ACC112 (cell line): Measurements from ENCODE around the gene CPNE4.

Source experiments
- H2AFZ ChIP-seq: fragments of 200-600 bp; sonication (generic); one replicate; pipeline ENCODE4 v1.6.0; 2017; ENCODE audit warnings: antibody characterized with exemption, low read length; ENCODE audit not compliant: unreplicated experiment
- H3K27ac ChIP-seq: fragments of 200-600 bp; sonication (generic); 2 replicates; pipeline ENCODE4 v1.5.1; 2014; ENCODE audit warnings: low read depth, mild to moderate bottlenecking, antibody characterized with exemption, low read length, moderate library complexity
- H3K27me3 ChIP-seq: fragments of 200-600 bp; sonication (generic); 2 replicates; pipeline ENCODE4 v1.6.1; 2014; ENCODE audit warnings: mild to moderate bottlenecking, antibody characterized with exemption, low read length, moderate library complexity, mixed read lengths; ENCODE audit not compliant: insufficient read depth
- H3K36me3 ChIP-seq: fragments of 200-600 bp; sonication (generic); 2 replicates; pipeline ENCODE4 v1.6.1; 2016; ENCODE audit warnings: mild to moderate bottlenecking, antibody characterized with exemption, low read length, moderate library complexity, mixed read lengths; ENCODE audit not compliant: insufficient read depth
- H3K4me1 ChIP-seq: fragments of 200-600 bp; sonication (generic); one replicate; pipeline ENCODE4 v1.6.1; 2016; ENCODE audit warnings: low read length, mixed read lengths; ENCODE audit not compliant: insufficient read depth, unreplicated experiment, control insufficient read depth
- H3K4me3 ChIP-seq: fragments of 200-600 bp; sonication (generic); 2 replicates; pipeline ENCODE4 v1.5.1; 2014; ENCODE audit warnings: mild to moderate bottlenecking, low read depth, low read length
- H3K79me2 ChIP-seq: fragments of 200-600 bp; sonication (generic); one replicate; pipeline ENCODE4 v1.6.0; 2016; ENCODE audit warnings: low read length; ENCODE audit not compliant: control insufficient read depth, unreplicated experiment, insufficient read depth

Gene CPNE4

DNA sequence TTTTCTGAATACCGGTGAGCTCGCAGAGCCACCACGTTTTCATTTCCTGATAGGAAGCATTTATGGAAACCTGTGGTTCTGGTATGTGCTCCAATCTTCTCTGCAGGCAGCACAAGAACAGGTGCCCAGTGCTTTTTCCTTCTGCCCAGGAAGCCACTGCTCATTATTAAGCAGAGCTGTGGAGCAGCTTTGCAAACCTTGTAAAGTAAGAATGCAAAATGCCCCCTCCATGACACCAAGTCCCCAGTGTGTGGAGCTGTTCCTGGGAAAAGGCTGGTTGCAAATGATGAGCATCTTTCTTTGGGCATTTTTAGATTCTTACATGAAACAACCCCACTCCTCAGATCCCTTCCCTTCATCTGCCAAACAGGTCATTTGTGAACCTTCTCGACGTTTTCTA lies 466.4 kb downstream of the CPNE4 start:
- H3K36me3 ChIP-seq: no peaks in the 10 kb centered on the region
- no peaks in the 10 kb centered on the region for H3K79me2 ChIP-seq
- H3K4me1 ChIP-seq: no peaks in the 10 kb centered on the region
- H3K27me3 ChIP-seq: peaks cover 24% of the 10 kb centered on the region; the same call in 1 of the 2 replicates
- no peak overlapping the region for H2AFZ ChIP-seq
- H3K27ac ChIP-seq: no peak overlapping the region
- H3K4me3 ChIP-seq: no peak overlapping the region

DNA sequence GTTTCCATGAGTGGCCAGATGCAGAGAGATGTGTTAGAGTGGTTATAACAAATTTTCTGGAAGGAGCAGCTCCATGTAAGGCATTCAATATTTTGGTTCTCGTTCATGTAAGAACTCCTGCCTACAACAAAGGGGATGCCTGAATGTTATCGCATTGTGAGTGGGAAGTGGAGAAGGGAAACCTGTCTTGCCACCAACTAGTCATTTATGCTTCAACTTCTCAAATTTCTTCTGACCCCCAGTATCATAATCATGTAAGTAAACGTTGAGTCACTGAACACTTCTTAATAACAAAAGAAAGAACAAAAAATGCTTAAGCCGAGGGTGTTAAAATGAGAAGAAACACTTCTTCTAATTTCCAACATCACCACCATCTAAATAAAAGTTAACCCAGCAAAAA lies 470.0 kb downstream of the CPNE4 start:
- no peak overlapping the region for H3K27ac ChIP-seq
- H3K79me2 ChIP-seq: no peaks in the 10 kb centered on the region
- H3K4me3 ChIP-seq: no peak overlapping the region
- H3K27me3 ChIP-seq: peaks cover 45% of the 10 kb centered on the region
- no peaks in the 10 kb centered on the region for H3K4me1 ChIP-seq
- no peak overlapping the region for H2AFZ ChIP-seq
- no peaks in the 10 kb centered on the region for H3K36me3 ChIP-seq

DNA sequence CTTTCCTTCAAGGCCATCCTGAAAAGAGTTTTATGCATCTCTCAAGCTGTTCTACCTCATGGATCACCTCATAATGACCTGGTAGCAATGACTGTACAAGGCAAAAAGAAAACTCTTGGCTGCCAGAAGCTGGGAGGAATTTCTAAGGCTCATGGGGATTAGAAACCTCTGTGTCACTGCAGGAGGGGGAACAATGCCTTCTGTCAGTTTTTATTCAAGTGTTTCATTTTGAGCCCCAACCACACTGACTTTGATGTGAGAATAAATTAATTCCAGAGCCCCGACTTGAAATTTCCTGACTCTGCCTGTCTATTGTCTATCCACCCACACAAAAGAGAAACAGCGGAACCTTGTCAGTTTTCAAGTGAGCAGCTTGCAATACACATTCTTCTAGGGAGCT lies 473.3 kb downstream of the CPNE4 start:
- Histone ChIP-seq H3K4me3 (no peak overlapping the region), H3K36me3 (no peaks in the 10 kb centered on the region), H3K27ac (no peak overlapping the region), H2AFZ (no peak overlapping the region), H3K4me1 (no peaks in the 10 kb centered on the region), H3K27me3 (peaks cover 44% of the 10 kb centered on the region), H3K79me2 (no peaks in the 10 kb centered on the region)

DNA sequence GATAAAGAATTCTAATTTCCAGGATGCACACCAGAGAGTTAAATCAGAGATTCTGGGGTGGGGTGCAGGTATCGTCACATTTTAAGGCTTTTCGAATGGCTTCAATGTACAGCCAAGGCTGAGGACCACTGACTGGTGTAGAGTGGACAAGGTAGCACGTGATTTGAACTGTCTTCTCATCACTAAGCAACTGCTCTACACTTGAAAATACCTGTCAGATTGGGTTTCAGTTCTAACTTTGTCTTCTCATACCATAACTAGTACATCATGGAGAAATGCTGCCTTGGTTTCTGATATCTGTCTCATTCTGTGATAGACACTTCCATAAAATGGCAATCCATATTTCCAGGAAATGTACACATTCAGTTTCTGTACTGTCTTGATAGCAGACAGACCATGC lies 474.0 kb downstream of the CPNE4 start:
- peaks cover 44% of the 10 kb centered on the region for H3K27me3 ChIP-seq
- no peak overlapping the region for H2AFZ ChIP-seq
- no peaks in the 10 kb centered on the region for H3K4me1 ChIP-seq
- H3K79me2 ChIP-seq: no peaks in the 10 kb centered on the region
- no peak overlapping the region for H3K27ac ChIP-seq
- no peak overlapping the region for H3K4me3 ChIP-seq
- H3K36me3 ChIP-seq: no peaks in the 10 kb centered on the region

DNA sequence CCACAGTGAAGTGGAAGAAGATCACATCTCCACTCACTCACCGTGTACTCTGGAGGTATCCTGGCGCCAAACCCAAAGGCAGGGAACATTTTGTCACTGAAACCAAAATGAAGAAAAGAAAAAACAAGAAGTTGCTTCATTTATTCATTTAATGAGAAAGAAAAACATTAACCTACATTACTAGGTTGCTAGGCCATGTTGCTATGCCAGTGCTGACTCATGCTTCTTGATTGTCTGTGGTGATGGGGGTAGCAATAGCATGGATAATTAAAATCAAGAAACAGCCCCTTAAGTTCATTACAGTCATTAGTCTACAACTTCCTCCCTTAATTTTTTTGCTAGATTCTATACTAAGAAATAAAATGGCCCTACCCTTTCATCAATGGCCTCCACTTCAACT lies 479.4 kb downstream of the CPNE4 start:
- Histone ChIP-seq H3K4me3 (no peak overlapping the region), H3K27ac (no peak overlapping the region), H3K36me3 (no peaks in the 10 kb centered on the region), H2AFZ (no peak overlapping the region), H3K79me2 (no peaks in the 10 kb centered on the region), H3K27me3 (peaks cover 19% of the 10 kb centered on the region), H3K4me1 (no peaks in the 10 kb centered on the region)

DNA sequence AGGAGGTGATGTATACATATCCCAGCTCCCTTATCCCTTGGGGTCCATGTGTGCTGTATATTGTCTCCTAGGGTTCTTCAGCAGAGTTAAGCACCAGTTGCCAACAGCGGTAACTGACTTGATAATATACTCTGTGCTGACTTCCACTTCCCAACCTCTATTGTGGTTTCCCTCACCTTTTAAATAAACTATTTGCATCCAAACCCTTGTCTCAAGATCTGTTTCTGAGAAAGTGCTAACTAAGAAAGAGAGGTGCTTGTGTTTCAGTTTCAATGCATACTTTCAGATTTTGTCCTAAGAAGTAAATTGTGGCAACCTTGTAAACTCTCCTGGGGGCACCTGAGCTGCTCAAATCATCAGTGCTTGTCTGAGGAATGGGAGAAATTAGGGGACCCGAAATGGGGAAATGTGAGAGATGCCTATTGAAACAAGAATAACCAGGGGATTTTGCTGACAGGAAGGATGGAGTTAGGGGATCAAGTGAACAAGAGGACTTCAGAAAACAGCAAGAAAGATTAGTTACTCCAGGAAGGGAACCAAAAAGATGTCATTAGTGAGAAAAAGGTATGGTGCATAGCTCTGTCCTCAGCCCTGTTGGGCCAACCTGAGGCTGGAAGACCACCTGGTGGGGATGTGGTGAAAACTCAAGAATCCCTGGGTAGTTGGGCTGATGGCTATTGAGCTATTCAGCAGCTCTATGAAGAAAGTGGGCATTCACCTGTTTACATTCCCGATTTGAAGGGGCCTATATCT lies 481.1 kb downstream of the CPNE4 start:
- Histone ChIP-seq H3K4me1 (no peaks in the 10 kb centered on the region), H3K4me3 (no peak overlapping the region)

DNA sequence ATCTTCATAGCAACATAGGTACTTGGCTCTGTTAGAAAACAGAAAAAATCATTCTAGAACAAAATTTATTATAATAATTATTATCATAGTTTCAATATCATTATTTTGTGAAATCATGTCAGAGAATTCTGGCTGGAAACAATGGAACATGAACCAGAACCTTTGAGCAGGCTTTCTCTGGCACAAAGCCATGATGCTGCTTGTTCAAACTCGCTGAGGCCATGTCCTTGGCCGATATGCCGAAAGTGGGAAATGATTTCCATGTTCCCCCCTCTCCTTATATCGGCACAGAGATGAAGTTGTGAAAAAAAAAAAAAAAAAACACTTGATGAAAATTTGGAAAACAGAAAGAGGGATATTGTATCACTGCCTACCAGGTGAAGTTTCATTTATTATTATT lies 483.1 kb downstream of the CPNE4 start:
- Histone ChIP-seq H3K79me2 (no peaks in the 10 kb centered on the region), H3K4me1 (no peaks in the 10 kb centered on the region), H3K4me3 (no peak overlapping the region)

More for the DNA sequence above, 481.1 kb downstream of the CPNE4 start:
- Histone ChIP-seq H3K36me3 (no peaks in the 10 kb centered on the region), H3K27me3 (peaks cover 15% of the 10 kb centered on the region), H2AFZ (no peak overlapping the region), H3K79me2 (no peaks in the 10 kb centered on the region), H3K27ac (no peak overlapping the region)

DNA sequence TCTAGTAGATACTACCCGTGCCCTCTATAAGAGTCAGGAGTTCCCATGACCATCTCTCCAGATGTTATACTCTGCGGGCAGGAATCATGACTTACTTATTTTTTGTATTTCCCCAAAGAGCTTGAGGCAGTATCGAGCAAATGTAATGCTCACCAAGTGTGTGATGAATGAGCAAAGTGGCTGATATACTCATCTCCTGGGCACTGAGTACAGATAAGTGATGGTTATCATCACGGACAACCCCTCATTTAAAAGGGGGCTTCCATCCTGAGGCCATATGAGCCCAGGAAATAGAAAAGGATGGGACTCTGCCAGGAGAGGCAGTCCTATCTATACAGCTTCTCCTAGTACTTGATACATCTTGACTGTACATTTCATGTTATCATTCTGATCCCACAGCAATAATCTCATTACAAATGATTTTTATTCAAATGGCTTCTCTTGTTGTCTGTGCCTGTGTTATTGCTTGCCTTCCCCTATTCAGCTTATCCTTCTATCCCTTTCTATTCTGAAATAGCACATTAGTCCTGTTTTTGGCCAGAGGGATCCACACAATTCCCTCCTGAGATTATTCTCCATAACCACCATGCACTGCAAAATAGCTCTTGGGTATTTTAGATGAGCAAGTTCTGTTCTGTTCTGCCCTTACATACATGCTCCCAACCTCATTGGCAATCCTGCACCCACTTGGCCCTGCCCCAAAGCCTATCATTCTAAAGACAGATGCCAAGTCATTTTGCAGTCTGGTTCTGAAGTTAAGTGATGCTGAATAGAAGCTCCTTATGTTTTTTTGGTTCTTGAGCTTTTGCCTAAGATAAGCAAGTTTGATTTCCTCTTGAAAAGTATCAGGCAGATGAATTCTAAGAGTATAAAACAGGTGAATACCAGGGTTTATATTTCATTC lies 484.0 kb downstream of the CPNE4 start:
- Histone ChIP-seq H3K79me2 (no peaks in the 10 kb centered on the region), H3K4me1 (no peaks in the 10 kb centered on the region), H3K36me3 (no peaks in the 10 kb centered on the region), H3K27ac (no peak overlapping the region), H2AFZ (no peak overlapping the region), H3K4me3 (no peak overlapping the region), H3K27me3 (peaks cover 17% of the 10 kb centered on the region; the same call in 1 of the 2 replicates)

More for the DNA sequence above, 483.1 kb downstream of the CPNE4 start:
- H3K36me3 ChIP-seq: no peaks in the 10 kb centered on the region
- no peak overlapping the region for H3K27ac ChIP-seq
- H3K27me3 ChIP-seq: peaks cover 17% of the 10 kb centered on the region; the same call in 1 of the 2 replicates
- H2AFZ ChIP-seq: no peak overlapping the region

DNA sequence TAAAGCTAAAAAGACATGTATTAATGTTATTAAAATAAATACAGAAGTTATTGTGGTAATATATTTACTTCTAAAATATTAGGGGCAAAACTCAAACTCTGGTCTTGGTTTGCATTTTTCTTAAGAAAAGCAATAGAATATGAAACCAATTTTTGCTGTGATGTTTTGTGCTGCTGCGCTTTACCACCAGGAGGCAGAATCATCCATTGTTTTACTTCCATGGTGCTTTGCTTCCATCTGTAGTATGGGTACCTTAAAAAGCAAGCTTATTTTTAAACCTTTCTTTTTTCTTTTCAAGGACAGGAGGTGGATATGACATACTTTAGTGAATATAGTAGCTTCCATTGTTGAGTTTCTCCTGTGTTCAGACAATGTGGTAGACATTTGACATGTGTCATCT lies 485.5 kb downstream of the CPNE4 start:
- peaks cover 3% of the 10 kb centered on the region for H3K4me1 ChIP-seq
- H3K79me2 ChIP-seq: no peaks in the 10 kb centered on the region
- H3K27ac ChIP-seq: no peak overlapping the region
- H3K36me3 ChIP-seq: no peaks in the 10 kb centered on the region
- H3K27me3 ChIP-seq: peaks cover 17% of the 10 kb centered on the region; the same call in 1 of the 2 replicates
- H3K4me3 ChIP-seq: no peak overlapping the region
- H2AFZ ChIP-seq: no peak overlapping the region

DNA sequence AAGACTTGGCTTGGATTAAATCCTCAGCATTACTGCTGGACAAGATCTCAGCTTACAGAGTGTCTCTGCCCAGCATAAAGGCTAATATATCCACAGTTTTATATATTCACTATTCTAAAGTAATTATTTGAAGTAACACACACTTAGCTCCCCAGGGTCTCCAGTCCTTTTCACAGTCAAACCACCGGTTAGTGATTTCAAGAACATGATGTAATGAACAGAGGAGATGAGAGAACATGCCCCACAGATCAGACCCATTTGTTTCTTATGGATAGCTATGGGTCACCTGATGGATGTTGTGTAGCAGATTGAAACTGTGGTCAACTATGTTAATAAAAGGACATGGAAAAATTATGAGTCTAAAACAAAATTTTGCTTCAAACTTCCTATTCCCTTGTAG lies 487.2 kb downstream of the CPNE4 start:
- H3K27me3 ChIP-seq: peaks cover 17% of the 10 kb centered on the region; the same call in 1 of the 2 replicates
- no peaks in the 10 kb centered on the region for H3K79me2 ChIP-seq
- no peak overlapping the region for H2AFZ ChIP-seq
- no peaks in the 10 kb centered on the region for H3K36me3 ChIP-seq
- no peak overlapping the region for H3K4me3 ChIP-seq
- peaks cover 11% of the 10 kb centered on the region for H3K4me1 ChIP-seq
- no peak overlapping the region for H3K27ac ChIP-seq
